DND-41 (cell line): ENCODE measurements around the gene PRKAG2.
A peak's percentile ranks its signal among the peaks of the same experiment; 100 is the strongest.
"Not testable (repeated sequence)": the region's sequence is repeated elsewhere in the genome, so short reads cannot be mapped to it uniquely, and the experiment has no call there.

ENCODE experiments used
- ATAC-seq: fragments of 200-7000 bp; cut with Tn5 transposase; 3 replicates; pipeline ENCODE4 v1.9.1; 2021; ENCODE audit warnings: low read depth; ENCODE audit not compliant: insufficient read depth
- DNase-seq: peaks from one replicate; pipeline ENCODE4 v3.0.0-alpha.2; 2020
- H2AFZ ChIP-seq: 2 replicates; pipeline ENCODE4 v1.6.0; 2012; ENCODE audit warnings: low read depth, low read length
- H3K27ac ChIP-seq: 2 replicates; pipeline ENCODE4 v1.5.1; 2012; ENCODE audit warnings: low read length, inconsistent platforms
- H3K27me3 ChIP-seq: fragments of 200-600 bp; sonication (generic); 2 replicates; pipeline ENCODE4 v1.6.0; 2012; ENCODE audit warnings: low read length, mild to moderate bottlenecking, inconsistent platforms; ENCODE audit not compliant: insufficient read depth, poor library complexity
- H3K36me3 ChIP-seq: 2 replicates; pipeline ENCODE4 v1.5.1; 2012; ENCODE audit warnings: low read length, inconsistent platforms; ENCODE audit not compliant: insufficient read depth
- H3K4me1 ChIP-seq: 2 replicates; pipeline ENCODE4 v1.5.1; 2012; ENCODE audit warnings: mild to moderate bottlenecking, low read length; ENCODE audit not compliant: insufficient read depth
- H3K4me2 ChIP-seq: 2 replicates; pipeline ENCODE4 v1.6.0; 2012; ENCODE audit warnings: mild to moderate bottlenecking, moderate library complexity, low read length, inconsistent platforms; ENCODE audit not compliant: insufficient read depth
- H3K4me3 ChIP-seq, 2 experiments: fragments of 200-600 bp in 1 of 2; shearing (Covaris generic) in 1 of 2; 2 replicates each; pipeline ENCODE4 v1.5.1; 2012 to 2016; ENCODE audit warnings: inconsistent platforms in 2 of 2, low read length in 2 of 2, mild to moderate bottlenecking in 2 of 2, low read depth in 1 of 2, moderate library complexity in 1 of 2
- H3K79me2 ChIP-seq: 2 replicates; pipeline ENCODE4 v1.6.0; 2012; ENCODE audit warnings: low read length, inconsistent platforms; ENCODE audit not compliant: insufficient read depth
- H3K9ac ChIP-seq: 2 replicates; pipeline ENCODE4 v1.6.0; 2012; ENCODE audit warnings: low read depth, mild to moderate bottlenecking, inconsistent platforms, low read length, moderate library complexity
- H3K9me3 ChIP-seq: 2 replicates; pipeline ENCODE4 v1.5.1; 2012; ENCODE audit warnings: low read length, moderate library complexity, mild to moderate bottlenecking, inconsistent platforms; ENCODE audit not compliant: insufficient read depth, severe bottlenecking
- H4K20me1 ChIP-seq: 2 replicates; pipeline ENCODE4 v1.6.0; 2012; ENCODE audit warnings: low read length; ENCODE audit not compliant: insufficient read depth
- CTCF ChIP-seq: IDR thresholded peaks from 2 replicates; pipeline ENCODE4 v1.5.1; 2012; ENCODE audit warnings: borderline replicate concordance, low read length, moderate library complexity, mild to moderate bottlenecking; ENCODE audit not compliant: poor library complexity, severe bottlenecking; ENCODE audit errors: extremely low read depth
- EZH2 ChIP-seq: IDR thresholded peaks from 3 replicates; pipeline ENCODE4 v1.6.1; 2012; ENCODE audit warnings: borderline replicate concordance, low read depth, mild to moderate bottlenecking, moderate library complexity, low read length, inconsistent platforms; ENCODE audit not compliant: severe bottlenecking

The PRKAG2 gene

DNA sequence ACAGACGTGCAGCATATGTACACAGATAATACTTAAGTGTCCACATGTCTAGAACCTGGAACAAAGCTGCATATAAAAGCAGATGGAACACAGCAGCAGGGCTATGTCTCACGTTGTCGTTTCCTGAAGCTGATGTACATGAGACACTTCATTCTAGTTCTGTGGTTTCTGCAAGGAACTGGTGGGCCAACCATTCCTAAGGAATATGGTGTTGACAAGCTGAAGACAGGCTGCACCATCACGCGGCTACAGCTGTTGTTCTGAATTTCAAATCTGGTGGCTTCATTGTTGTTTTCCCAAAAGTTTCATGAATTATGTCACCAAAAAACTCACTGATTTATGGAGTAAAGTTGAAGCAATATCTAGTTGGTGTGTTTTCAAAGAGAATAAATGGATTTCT is 33.7 kb downstream of the PRKAG2 start:
- Histone ChIP-seq H3K9me3 (no peaks in the 10 kb centered on the region), H3K36me3 (no peaks in the 10 kb centered on the region), H3K4me3 (no peak overlapping the region), H3K27ac (no peak overlapping the region), H3K27me3 (no peaks in the 10 kb centered on the region), H2AFZ (no peak overlapping the region), H3K79me2 (no peaks in the 10 kb centered on the region), H4K20me1 (no peaks in the 10 kb centered on the region; the same call in 1 of the 2 replicates), H3K4me2 (no peak overlapping the region), H3K4me1 (peaks cover 11% of the 10 kb centered on the region), H3K9ac (no peak overlapping the region)
- DNase-seq (no peak), ATAC-seq (no peak)
- TF ChIP-seq CTCF (no peak), EZH2 (no peak)

DNA sequence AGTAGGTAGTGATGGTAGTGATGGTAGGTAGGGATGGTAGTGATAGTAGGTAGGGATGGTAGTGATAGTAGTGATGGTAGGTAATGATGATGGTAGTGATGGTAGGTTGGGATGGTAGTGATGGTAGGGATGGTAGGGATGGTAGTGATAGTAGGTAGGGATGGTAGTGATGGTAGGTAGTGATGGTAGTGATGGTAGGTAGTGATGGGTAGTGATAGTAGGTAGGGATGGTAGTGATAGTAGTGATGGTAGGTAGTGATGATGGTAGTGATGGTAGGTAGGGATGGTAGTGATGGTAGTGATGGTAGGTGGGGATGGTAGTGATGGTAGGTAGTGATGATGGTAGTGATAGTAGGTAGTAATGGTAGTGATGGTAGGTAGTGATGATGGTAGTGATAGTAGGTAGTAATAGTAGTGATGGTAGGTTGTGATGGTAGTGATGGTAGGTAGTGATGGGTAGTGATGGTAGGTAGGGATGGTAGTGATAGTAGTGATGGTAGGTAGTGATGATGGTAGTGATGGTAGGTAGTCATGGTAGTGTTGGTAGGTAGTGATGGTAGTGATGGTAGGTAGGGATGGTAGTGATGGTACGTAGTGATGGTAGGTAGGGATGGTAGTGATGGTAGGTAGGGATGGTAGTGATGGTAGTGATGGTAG is 35.4 kb downstream of the PRKAG2 start:
- not testable (repeated sequence) for H3K9me3 ChIP-seq, ATAC-seq

GRCh38 chr7:151840088-151840910 is 36.6 kb downstream of the PRKAG2 start:
- Histone ChIP-seq H3K27me3 (no peaks in the 10 kb centered on the region), H2AFZ (no peak overlapping the region), H3K27ac (no peak overlapping the region), H3K4me2 (no peak overlapping the region), H3K36me3 (no peaks in the 10 kb centered on the region), H3K9me3 (no peaks in the 10 kb centered on the region), H3K79me2 (no peaks in the 10 kb centered on the region), H3K4me1 (peaks cover 11% of the 10 kb centered on the region), H4K20me1 (no peaks in the 10 kb centered on the region; the same call in 1 of the 2 replicates), H3K9ac (no peak overlapping the region), H3K4me3 (no peak overlapping the region)
- DNase-seq, result no peak
- no peak for ATAC-seq
- TF ChIP-seq EZH2 (no peak), CTCF (no peak)

More for the DNA sequence above, 35.4 kb downstream of the PRKAG2 start:
- not testable (repeated sequence) for H3K4me3 ChIP-seq, H3K27ac ChIP-seq, H3K9ac ChIP-seq, H3K79me2 ChIP-seq, H2AFZ ChIP-seq, H4K20me1 ChIP-seq, H3K36me3 ChIP-seq, H3K4me2 ChIP-seq, H3K27me3 ChIP-seq, DNase-seq
- H3K4me1 ChIP-seq, result peaks cover 11% of the 10 kb centered on the region

GRCh38 chr7:151839451-151839921 is 37.4 kb downstream of the PRKAG2 start:
- Histone ChIP-seq H3K4me3 (no peak overlapping the region), H3K27me3 (no peaks in the 10 kb centered on the region), H3K9ac (no peak overlapping the region), H2AFZ (no peak overlapping the region), H3K4me1 (peaks cover 11% of the 10 kb centered on the region), H3K27ac (no peak overlapping the region), H3K4me2 (0 out of 2 replicates have a peak overlapping the region, but pooled peaks have one; percentile 3), H3K9me3 (no peaks in the 10 kb centered on the region), H3K79me2 (no peaks in the 10 kb centered on the region), H3K36me3 (no peaks in the 10 kb centered on the region), H4K20me1 (no peaks in the 10 kb centered on the region)
- TF ChIP-seq CTCF, result no peak
- no peak for TF ChIP-seq EZH2
- ATAC-seq (0 out of 3 replicates have a peak, but pooled peaks have one; percentile 10), DNase-seq (no peak)
